SU-DHL-6 (cell line): ENCODE results near the gene NCOA3.

Experiments used
- H2AFZ ChIP-seq: fragments of 200-600 bp; sonication (generic); 2 replicates; pipeline ENCODE4 v1.6.1; 2014; ENCODE audit warnings: low read depth, mild to moderate bottlenecking, moderate library complexity, mixed read lengths, antibody characterized with exemption, low read length; ENCODE audit not compliant: severe bottlenecking
- H3F3A ChIP-seq: fragments of 200-600 bp; shearing (Covaris generic); 2 replicates; pipeline ENCODE4 v1.6.0; 2016; ENCODE audit warnings: antibody characterized with exemption, mild to moderate bottlenecking; ENCODE audit not compliant: insufficient read depth
- H3K27ac ChIP-seq: fragments of 200-600 bp; sonication (generic); 2 replicates; pipeline ENCODE4 v1.5.1; 2016; ENCODE audit warnings: low read depth, mild to moderate bottlenecking, low read length, moderate library complexity, mixed read lengths
- H3K27me3 ChIP-seq: fragments of 200-600 bp; sonication (generic), shearing (Covaris generic); 2 replicates; pipeline ENCODE4 v1.6.0; 2014; ENCODE audit warnings: mild to moderate bottlenecking, low read length
- H3K36me3 ChIP-seq: fragments of 200-600 bp; sonication (generic); 2 replicates; pipeline ENCODE4 v1.6.1; 2014; ENCODE audit warnings: mild to moderate bottlenecking, low read length, mixed read lengths
- H3K4me2 ChIP-seq: fragments of 300-600, 200-600 bp; shearing (Covaris generic), sonication (generic); 2 replicates; pipeline ENCODE4 v1.6.0; 2014; ENCODE audit warnings: low read length, low read depth, mild to moderate bottlenecking; ENCODE audit not compliant: poor library complexity, severe bottlenecking
- H3K4me3 ChIP-seq: fragments of 200-600 bp; sonication (generic); 2 replicates; pipeline ENCODE4 v1.5.1; 2014; ENCODE audit warnings: antibody characterized with exemption, low read length, mild to moderate bottlenecking, mixed read lengths; ENCODE audit not compliant: insufficient read depth, poor library complexity, severe bottlenecking
- H3K79me2 ChIP-seq: fragments of 200-600 bp; sonication (generic); 2 replicates; pipeline ENCODE4 v1.6.1; 2014; ENCODE audit warnings: mild to moderate bottlenecking, low read length, moderate library complexity; ENCODE audit not compliant: insufficient read depth
- H3K9ac ChIP-seq: fragments of 200-600 bp; sonication (generic); 2 replicates; pipeline ENCODE4 v1.7.0; 2014; ENCODE audit warnings: mild to moderate bottlenecking, low read length
- H3K9me2 ChIP-seq: fragments of 200-600 bp; sonication (generic); replicated peaks from 2 replicates; pipeline ENCODE4 v1.6.1; 2014; ENCODE audit warnings: low read length; ENCODE audit not compliant: insufficient read depth
- H3K9me3 ChIP-seq: fragments of 200-600 bp; sonication (generic); 2 replicates; pipeline ENCODE4 v1.6.1; 2014; ENCODE audit warnings: low read length, mixed read lengths; ENCODE audit not compliant: insufficient read depth
- H4K20me1 ChIP-seq: fragments of 200-600 bp; sonication (generic); 2 replicates; pipeline ENCODE4 v1.6.1; 2014; ENCODE audit warnings: low read depth, mild to moderate bottlenecking, antibody characterized with exemption, low read length, moderate library complexity, mixed read lengths
- EZH2phosphoT487 ChIP-seq: fragments of 200-600 bp; sonication (generic), shearing (Covaris generic); conservative IDR thresholded peaks from 2 replicates; pipeline ENCODE4 v1.6.1; 2018; ENCODE audit warnings: mild to moderate bottlenecking, antibody characterized with exemption, low read length, moderate library complexity, mixed read lengths
- TF ChIP-seq, protein P1 (sequence below): fragments of 200-600 bp; sonication (generic); IDR thresholded peaks from one replicate; pipeline ENCODE4 v1.5.1; 2017; ENCODE audit warnings: antibody characterized with exemption, mild to moderate bottlenecking, low read length, moderate library complexity; ENCODE audit not compliant: insufficient read depth, poor library complexity, severe bottlenecking

The NCOA3 gene

DNA sequence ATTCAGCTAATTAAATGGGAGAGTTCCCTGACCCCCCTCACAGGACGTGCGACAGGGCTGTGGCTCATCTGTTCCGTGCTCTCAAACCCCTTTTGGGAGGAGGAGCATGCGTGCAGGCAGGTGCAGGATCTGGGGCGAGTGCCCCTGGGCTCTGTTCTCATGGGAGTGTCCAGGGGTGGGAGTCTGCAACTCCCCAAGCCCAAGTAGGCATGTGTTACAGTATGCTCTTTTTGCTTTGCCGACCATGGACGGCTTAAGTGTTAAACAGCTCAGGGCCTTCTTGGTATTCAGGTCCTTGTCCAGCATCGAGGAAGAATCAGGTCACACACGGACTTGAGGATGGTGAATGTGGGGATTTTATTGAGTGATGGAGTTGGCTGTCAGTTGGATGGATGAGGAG, 101.6 kb downstream of the NCOA3 start:
- Histone ChIP-seq H3K27ac (no peak overlapping the region), H3K9me2 (no peaks in the 10 kb centered on the region), H3K27me3 (no peaks in the 10 kb centered on the region), H3K9ac (no peak overlapping the region), H3K79me2 (peaks cover 99% of the 10 kb centered on the region), H3K9me3 (no peaks in the 10 kb centered on the region), H3K4me3 (no peak overlapping the region), H4K20me1 (peaks cover 86% of the 10 kb centered on the region), H2AFZ (no peak overlapping the region), H3F3A (peaks cover 80% of the 10 kb centered on the region), H3K36me3 (peaks cover 55% of the 10 kb centered on the region; the same call in 1 of the 2 replicates), H3K4me2 (no peak overlapping the region)
- TF ChIP-seq EZH2phosphoT487 = no peak
- TF ChIP-seq, protein P1, sequence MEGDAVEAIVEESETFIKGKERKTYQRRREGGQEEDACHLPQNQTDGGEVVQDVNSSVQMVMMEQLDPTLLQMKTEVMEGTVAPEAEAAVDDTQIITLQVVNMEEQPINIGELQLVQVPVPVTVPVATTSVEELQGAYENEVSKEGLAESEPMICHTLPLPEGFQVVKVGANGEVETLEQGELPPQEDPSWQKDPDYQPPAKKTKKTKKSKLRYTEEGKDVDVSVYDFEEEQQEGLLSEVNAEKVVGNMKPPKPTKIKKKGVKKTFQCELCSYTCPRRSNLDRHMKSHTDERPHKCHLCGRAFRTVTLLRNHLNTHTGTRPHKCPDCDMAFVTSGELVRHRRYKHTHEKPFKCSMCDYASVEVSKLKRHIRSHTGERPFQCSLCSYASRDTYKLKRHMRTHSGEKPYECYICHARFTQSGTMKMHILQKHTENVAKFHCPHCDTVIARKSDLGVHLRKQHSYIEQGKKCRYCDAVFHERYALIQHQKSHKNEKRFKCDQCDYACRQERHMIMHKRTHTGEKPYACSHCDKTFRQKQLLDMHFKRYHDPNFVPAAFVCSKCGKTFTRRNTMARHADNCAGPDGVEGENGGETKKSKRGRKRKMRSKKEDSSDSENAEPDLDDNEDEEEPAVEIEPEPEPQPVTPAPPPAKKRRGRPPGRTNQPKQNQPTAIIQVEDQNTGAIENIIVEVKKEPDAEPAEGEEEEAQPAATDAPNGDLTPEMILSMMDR = no peak

DNA sequence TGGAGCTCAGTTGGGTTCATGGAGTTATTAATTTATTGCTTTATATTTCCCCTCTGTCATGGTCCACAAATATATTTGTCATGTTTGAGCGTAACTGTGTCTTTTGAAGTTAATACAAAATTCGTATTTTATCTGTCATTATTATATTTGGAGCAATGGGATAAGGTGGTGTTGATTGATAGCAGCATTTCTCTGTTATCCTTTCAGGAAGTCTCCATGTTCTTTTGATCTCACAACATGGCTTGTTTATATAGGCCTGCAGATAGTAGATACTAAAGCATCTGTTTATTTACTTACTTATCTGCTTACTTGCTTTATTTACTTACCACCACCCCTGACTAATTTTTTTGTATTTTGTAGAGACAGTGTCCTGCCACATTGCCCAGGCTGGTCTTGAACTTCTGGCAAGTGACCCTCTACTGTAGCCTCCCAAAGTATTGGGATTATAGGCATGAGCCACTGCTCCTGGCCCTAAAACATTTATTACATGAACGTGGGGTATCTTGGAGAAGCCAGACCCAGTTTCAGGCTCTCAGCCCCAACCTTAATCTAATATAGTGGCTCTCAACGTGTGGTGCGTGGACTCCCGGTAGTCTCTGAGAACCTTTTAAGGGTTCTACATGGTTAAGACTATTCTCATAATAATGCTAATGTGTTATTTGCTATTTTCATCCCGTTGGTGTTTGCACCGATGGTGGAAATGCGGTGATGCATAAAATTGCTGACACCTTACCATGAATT, 104.2 kb downstream of the NCOA3 start:
- TF ChIP-seq EZH2phosphoT487 = no peak
- TF ChIP-seq, protein P1 = no peak
- H3K9me3 ChIP-seq = no peaks in the 10 kb centered on the region
- H3K9me2 ChIP-seq = no peaks in the 10 kb centered on the region
- H3K27me3 ChIP-seq = no peaks in the 10 kb centered on the region
- H2AFZ ChIP-seq = no peak overlapping the region
- H3K36me3 ChIP-seq = peaks cover 49% of the 10 kb centered on the region
- peaks cover 100% of the 10 kb centered on the region for H3K79me2 ChIP-seq
- H3F3A ChIP-seq = peaks cover 75% of the 10 kb centered on the region
- no peak overlapping the region for H3K9ac ChIP-seq
- no peak overlapping the region for H3K4me3 ChIP-seq
- no peak overlapping the region for H3K27ac ChIP-seq
- H4K20me1 ChIP-seq = peaks cover 91% of the 10 kb centered on the region
- no peak overlapping the region for H3K4me2 ChIP-seq

- peaks cover 100% of the 10 kb centered on the region for H3K79me2 ChIP-seq
- no peaks in the 10 kb centered on the region for H3K9me3 ChIP-seq
- H3K9ac ChIP-seq = no peak overlapping the region
- no peak overlapping the region for H2AFZ ChIP-seq
- peaks cover 48% of the 10 kb centered on the region for H3K36me3 ChIP-seq
- H3K27me3 ChIP-seq = no peaks in the 10 kb centered on the region
- no peak overlapping the region for H3K27ac ChIP-seq
- peaks cover 91% of the 10 kb centered on the region for H4K20me1 ChIP-seq
- no peak for TF ChIP-seq EZH2phosphoT487
- TF ChIP-seq, protein P1 = no peak
- no peak overlapping the region for H3K4me2 ChIP-seq
- no peak overlapping the region for H3K4me3 ChIP-seq
- H3F3A ChIP-seq = peaks cover 75% of the 10 kb centered on the region
- H3K9me2 ChIP-seq = no peaks in the 10 kb centered on the region
Measured at GRCh38 chr20:47606414-47606982, 104.8 kb downstream of the NCOA3 start.
